Testis (tissue), 3 donors: ENCODE data around the gene PTGS1. TPM values are rescaled to one million over a fixed set of nuclear protein-coding genes. Genes with fewer than 3 reads are reported as not detected.
A peak's percentile ranks its signal among the peaks of the same experiment; 100 is the strongest.
"Not testable (repeated sequence)": the region's sequence is repeated elsewhere in the genome, so short reads cannot be mapped to it uniquely, and the experiment has no call there.

Source experiments
- DNase-seq: peaks from one replicate; pipeline ENCODE4 v3.0.0-alpha.2; 2019
- H3K27ac ChIP-seq, 2 donors: fragments of 200-600 bp; sonication (generic); one replicate each; pipeline ENCODE4 v1.5.1; 2019
- H3K27me3 ChIP-seq: fragments of 200-600 bp; sonication (generic); one replicate; pipeline ENCODE4 v1.5.1; 2019
- H3K36me3 ChIP-seq: fragments of 200-600 bp; sonication (generic); one replicate; pipeline ENCODE4 v1.5.1; 2017; ENCODE audit warnings: low read depth; ENCODE audit errors: missing control alignments
- H3K4me1 ChIP-seq: fragments of 200-600 bp; sonication (generic); one replicate; pipeline ENCODE4 v1.5.1; 2019
- H3K4me3 ChIP-seq, 2 donors: fragments of 200-600 bp; sonication (generic); one replicate each; pipeline ENCODE4 v1.5.1; 2017 to 2019
- H3K9me3 ChIP-seq: fragments of 200-600 bp; sonication (generic); one replicate; pipeline ENCODE4 v1.5.1; 2017
- CTCF ChIP-seq, 3 experiments: fragments of 450-650 bp in 2 of 3; fragments of 200-600 bp in 1 of 3; sonication (generic) in 1 of 3; IDR thresholded peaks; one replicate each; pipeline ENCODE4 v1.5.1; 2016 to 2019; ENCODE audit warnings: antibody characterized with exemption in 3 of 3, mild to moderate bottlenecking in 2 of 3, moderate library complexity in 1 of 3
- POLR2A ChIP-seq: fragments of 450-650 bp; IDR thresholded peaks from one replicate; pipeline ENCODE4 v1.6.1; 2017; ENCODE audit warnings: antibody characterized with exemption, mild to moderate bottlenecking, moderate library complexity
- WGBS, 2 donors: methylation state at CpG; one replicate each; pipeline ENCODE4 v1.1.5; 2018; 5-methylcytosine and 5-hydroxymethylcytosine counted together
- intact Hi-C: fragments of 100-400 bp; cut with DNase I; formaldehyde crosslinking; loops from one replicate; pipeline ENCODE4 v1.15.1; 2023; ENCODE audit warnings: low total_unique reads
- polyA plus RNA-seq: library from polyadenylated mRNA; stranded (reverse); fragments of 350-450 nt; fragmentation: Illumina TruSeq; extraction: RNeasy Lipid Tissue Mini Kit (QIAGEN cat#74804); gene quantifications from one replicate; pipeline ENCODE4 v1.2.3, GENCODE V29; 2014; ENCODE audit warnings: low read depth, low replicate concordance; ENCODE audit not compliant: insufficient read depth
- total RNA-seq, 2 donors: library from RNA; depleted of rRNA; stranded (reverse); fragments of >200 nt; gene quantifications; one replicate each; pipeline ENCODE4 v1.2.3, GENCODE V29; 2016

The PTGS1 gene
- total and polyA plus RNA-seq, 3 donors from 2014 or later = 0.93 to 10.1 (median 1.1) TPM

DNA sequence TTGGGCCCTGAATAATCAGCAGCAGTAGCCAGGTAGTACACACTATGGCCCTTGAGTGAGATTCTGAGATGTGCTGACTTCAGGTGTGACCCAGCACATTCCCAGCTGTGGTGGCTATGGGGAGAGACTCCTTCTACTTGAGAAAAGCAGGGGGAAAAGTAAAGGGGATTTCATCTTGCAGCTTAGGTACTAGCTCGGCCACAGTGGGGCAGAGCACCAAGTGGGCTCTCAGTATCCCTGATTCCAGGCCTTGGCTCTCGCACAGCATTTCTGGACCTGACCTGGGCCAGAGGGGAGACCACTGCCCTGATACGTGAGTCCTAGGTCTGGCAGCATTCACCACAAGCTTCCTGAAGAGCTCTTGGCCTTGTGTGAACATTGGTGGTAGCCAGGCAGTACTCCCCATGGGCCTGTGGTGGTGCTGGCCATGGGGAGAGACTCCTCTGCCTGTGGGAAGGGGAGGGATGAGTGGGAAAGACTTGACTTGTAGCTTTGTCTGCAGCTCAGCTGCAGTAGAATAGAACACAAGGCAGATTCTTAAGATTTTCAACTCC is 27.6 kb downstream of the PTGS1 start:
- Histone ChIP-seq H3K27me3 (no peaks in the 10 kb centered on the region), H3K36me3 (no peaks in the 10 kb centered on the region), H3K4me1 (no peaks in the 10 kb centered on the region), H3K27ac (no peak overlapping the region), H3K9me3 (no peaks in the 10 kb centered on the region), H3K4me3 (no peak overlapping the region)
- intact Hi-C loops = no loop called here
- no peak for DNase-seq
- no peak for TF ChIP-seq CTCF (IDR thresholded peaks at IDR 0.05)
- TF ChIP-seq POLR2A = no peak
- WGBS, 2 donors = 80 to 92% methylated on average over 2 to 3 of the region's 3 CpGs

- Histone ChIP-seq H3K36me3 (no peaks in the 10 kb centered on the region), H3K9me3 (no peaks in the 10 kb centered on the region), H3K27me3 (no peaks in the 10 kb centered on the region), H3K4me1 (no peaks in the 10 kb centered on the region), H3K4me3 (no peak overlapping the region), H3K27ac (no peak overlapping the region)
- WGBS, 2 donors = 87 to 89% methylated on average over 8 of the region's 8 CpGs
- DNase-seq = no peak
- no peak for TF ChIP-seq POLR2A
- no peak for TF ChIP-seq CTCF (IDR thresholded peaks at IDR 0.05)
- intact Hi-C loops = no loop called here
Measured at GRCh38 chr9:122401896-122402295, 31.1 kb downstream of the PTGS1 start.

DNA sequence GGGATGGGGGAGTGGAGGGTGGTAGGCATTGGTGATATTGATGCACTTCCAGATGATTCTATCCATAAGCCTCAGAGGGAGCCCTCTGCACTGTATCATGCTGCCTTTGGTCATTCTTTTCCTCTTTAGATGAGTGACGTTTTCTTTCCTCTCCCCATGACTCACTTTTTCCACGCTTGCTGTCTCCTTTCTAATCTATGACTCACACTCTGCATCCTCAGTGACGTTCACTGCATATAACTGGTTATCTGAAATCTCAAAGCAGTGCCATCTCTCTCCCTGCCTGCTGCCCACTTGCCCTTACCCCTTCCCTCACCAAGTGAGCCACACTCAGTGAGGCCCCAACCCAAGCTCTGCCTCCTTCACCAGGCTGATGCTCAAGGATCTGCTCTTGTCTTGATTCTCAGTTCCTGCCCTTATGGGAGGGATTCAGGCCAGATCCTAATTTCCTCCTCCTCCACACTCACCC is 31.6 kb downstream of the PTGS1 start:
- no peaks in the 10 kb centered on the region for H3K9me3 ChIP-seq
- H3K4me3 ChIP-seq = no peak overlapping the region
- 58 to 71% methylated on average over 3 of the region's 3 CpGs for WGBS, 2 donors
- intact Hi-C loops = no loop called here
- no peaks in the 10 kb centered on the region for H3K36me3 ChIP-seq
- DNase-seq = no peak
- no peaks in the 10 kb centered on the region for H3K4me1 ChIP-seq
- H3K27me3 ChIP-seq = no peaks in the 10 kb centered on the region
- TF ChIP-seq POLR2A = no peak
- TF ChIP-seq CTCF (IDR thresholded peaks at IDR 0.05) = no peak
- H3K27ac ChIP-seq = no peak overlapping the region

DNA sequence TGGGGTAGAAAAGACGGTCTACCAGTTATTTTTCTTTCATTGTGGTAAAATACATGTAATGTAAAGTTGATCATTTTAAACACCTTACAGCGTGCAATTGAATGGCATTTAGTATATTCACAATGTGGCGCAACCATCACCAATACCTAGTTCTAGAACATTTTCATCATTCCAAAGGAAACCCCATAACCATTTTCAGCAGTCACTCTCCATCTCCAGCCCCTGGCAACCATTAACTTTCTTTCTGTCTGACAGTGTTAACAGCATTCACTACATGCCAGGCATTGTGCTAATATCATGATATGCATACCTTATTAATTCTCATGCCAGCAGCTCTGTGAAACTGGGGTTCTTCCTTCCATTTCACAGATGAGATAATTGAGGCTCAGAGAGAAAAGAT is 32.0 kb downstream of the PTGS1 start:
- intact Hi-C loops = no loop called here
- H3K4me1 ChIP-seq = no peaks in the 10 kb centered on the region
- no peak overlapping the region for H3K4me3 ChIP-seq
- no peaks in the 10 kb centered on the region for H3K27me3 ChIP-seq
- H3K36me3 ChIP-seq = no peaks in the 10 kb centered on the region
- no peak for DNase-seq
- no peak for TF ChIP-seq CTCF (IDR thresholded peaks at IDR 0.05)
- no peak for TF ChIP-seq POLR2A
- WGBS, 2 donors = 87 to 93% methylated on average over 3 of the region's 3 CpGs
- H3K27ac ChIP-seq = no peak overlapping the region
- no peaks in the 10 kb centered on the region for H3K9me3 ChIP-seq

GRCh38 chr9:122403381-122404000 is 32.7 kb downstream of the PTGS1 start:
- TF ChIP-seq POLR2A (no peak), CTCF (IDR thresholded peaks at IDR 0.05) (no peak)
- intact Hi-C loops = no loop called here
- no peaks in the 10 kb centered on the region for H3K27me3 ChIP-seq
- DNase-seq = no peak
- no peak overlapping the region for H3K27ac ChIP-seq
- H3K9me3 ChIP-seq = no peaks in the 10 kb centered on the region
- no peaks in the 10 kb centered on the region for H3K36me3 ChIP-seq
- H3K4me1 ChIP-seq = no peaks in the 10 kb centered on the region
- no peak overlapping the region for H3K4me3 ChIP-seq
- 71 to 75% methylated on average over 6 of the region's 6 CpGs for WGBS, 2 donors

- H3K4me3 ChIP-seq = peak overlapping the region; percentile 39 to 66
- intact Hi-C loops, H3K36me3 ChIP-seq, H3K27ac ChIP-seq, H3K9me3 ChIP-seq, H3K4me1 ChIP-seq, H3K27me3 ChIP-seq: not testable (repeated sequence)
- peak; percentile 79 for DNase-seq
- WGBS, 2 donors = 69 to 71% methylated on average over 15 of the region's 15 CpGs
Measured at GRCh38 chr9:122405304-122406069, 34.7 kb downstream of the PTGS1 start.
